SK-N-SH treated with all-trans-retinoic acid at 6 μM for 48 hours (cell line): Measurements from ENCODE around the gene PDILT.

ENCODE experiments used
- ATAC-seq: fragments of 200-7000 bp; cut with Tn5 transposase; 3 replicates; pipeline ENCODE4 v1.9.1; 2020; ENCODE audit warnings: mild to moderate bottlenecking, moderate library complexity
- ARNTL ChIP-seq: fragments of 450-650 bp; formaldehyde crosslinking; IDR thresholded peaks from 2 replicates; pipeline ENCODE4 v1.5.0; 2020; ENCODE audit warnings: low read depth, mild to moderate bottlenecking, moderate library complexity, borderline replicate concordance
- BACH2 ChIP-seq: fragments of 250-450 bp; sonication (Bioruptor Pico); IDR thresholded peaks from 2 replicates; pipeline ENCODE4 v1.9.0; 2021; ENCODE audit warnings: mild to moderate bottlenecking, borderline replicate concordance
- CREB5 ChIP-seq: fragments of 250-450 bp; sonication (Bioruptor Pico); IDR thresholded peaks from 2 replicates; pipeline ENCODE4 v1.5.1; 2020; ENCODE audit warnings: low read depth, mild to moderate bottlenecking, moderate library complexity
- CSRNP3 ChIP-seq: fragments of 250-450 bp; sonication (Bioruptor Pico); IDR thresholded peaks from 2 replicates; pipeline ENCODE4 v1.5.1; 2021; ENCODE audit warnings: mild to moderate bottlenecking, moderate library complexity
- GLIS3 ChIP-seq: fragments of 250-450 bp; sonication (Bioruptor Pico); IDR thresholded peaks from 2 replicates; pipeline ENCODE4 v1.5.0; 2020; ENCODE audit warnings: mild to moderate bottlenecking, moderate library complexity
- ISL1 ChIP-seq: fragments of 250-450 bp; sonication (Bioruptor Pico); IDR thresholded peaks from 2 replicates; pipeline ENCODE4 v2.1.2; 2022; ENCODE audit warnings: mild to moderate bottlenecking, moderate library complexity
- OSR1 ChIP-seq: fragments of 250-450 bp; sonication (Bioruptor Pico); IDR thresholded peaks from 2 replicates; pipeline ENCODE4 v1.8.0; 2022; ENCODE audit warnings: moderate library complexity, mild to moderate bottlenecking, inconsistent platforms
- PATZ1 ChIP-seq: fragments of 250-450 bp; sonication (Bioruptor Pico); IDR thresholded peaks from 2 replicates; pipeline ENCODE4 v1.8.0; 2020; ENCODE audit warnings: mild to moderate bottlenecking, moderate library complexity, borderline replicate concordance
- POU6F1 ChIP-seq: fragments of 250-450 bp; sonication (Bioruptor Pico); IDR thresholded peaks from 2 replicates; pipeline ENCODE4 v1.8.0; 2021; ENCODE audit warnings: low read depth, mild to moderate bottlenecking, moderate library complexity, borderline replicate concordance
- PPARA ChIP-seq: fragments of 250-450 bp; sonication (Bioruptor Pico); IDR thresholded peaks from 2 replicates; pipeline ENCODE4 v1.5.0; 2020; ENCODE audit warnings: mild to moderate bottlenecking, borderline replicate concordance
- RARB ChIP-seq: fragments of 250-450 bp; sonication (Bioruptor Pico); IDR thresholded peaks from 2 replicates; pipeline ENCODE4 v1.8.0; 2021; ENCODE audit warnings: mild to moderate bottlenecking, moderate library complexity
- SNAI2 ChIP-seq: fragments of 250-450 bp; sonication (Bioruptor Pico); IDR thresholded peaks from 2 replicates; pipeline ENCODE4 v1.5.0; 2020; ENCODE audit warnings: mild to moderate bottlenecking, moderate library complexity
- TOX ChIP-seq: fragments of 250-450 bp; sonication (Bioruptor Pico); IDR thresholded peaks from 2 replicates; pipeline ENCODE4 v1.8.0; 2021; ENCODE audit warnings: mild to moderate bottlenecking, moderate library complexity, borderline replicate concordance
- TSHZ2 ChIP-seq: fragments of 250-450 bp; sonication (Bioruptor Pico); IDR thresholded peaks from 2 replicates; pipeline ENCODE4 v1.5.0; 2020; ENCODE audit warnings: mild to moderate bottlenecking, moderate library complexity
- ZC3H10 ChIP-seq: fragments of 250-450 bp; sonication (Bioruptor Pico); IDR thresholded peaks from 2 replicates; pipeline ENCODE4 v1.5.1; 2021; ENCODE audit warnings: mild to moderate bottlenecking, moderate library complexity
- ZFP3 ChIP-seq: fragments of 250-450 bp; sonication (Bioruptor Pico); IDR thresholded peaks from 2 replicates; pipeline ENCODE4 v1.5.0; 2020; ENCODE audit warnings: mild to moderate bottlenecking, moderate library complexity
- ZFP30 ChIP-seq: fragments of 450-650 bp; formaldehyde crosslinking; IDR thresholded peaks from 2 replicates; pipeline ENCODE4 v1.5.0; 2022; ENCODE audit warnings: mild to moderate bottlenecking, moderate library complexity
- ZNF565 ChIP-seq: fragments of 450-650 bp; formaldehyde crosslinking; conservative IDR thresholded peaks from 2 replicates; pipeline ENCODE4 v1.5.0; 2020; ENCODE audit warnings: low read depth, mild to moderate bottlenecking, moderate library complexity
- ZNF70 ChIP-seq: fragments of 450-650 bp; formaldehyde crosslinking; IDR thresholded peaks from 2 replicates; pipeline ENCODE4 v1.5.0; 2020; ENCODE audit warnings: mild to moderate bottlenecking, moderate library complexity
- ZNF8 ChIP-seq: fragments of 450-650 bp; formaldehyde crosslinking; IDR thresholded peaks from 2 replicates; pipeline ENCODE4 v1.5.0; 2020; ENCODE audit warnings: mild to moderate bottlenecking, moderate library complexity

Gene PDILT

GRCh38 chr16:20339744-20340143, 64.8 kb downstream of the PDILT start:
- TF ChIP-seq ARNTL (CRISPR knock-in tag) (no peak), TSHZ2 (no peak), ZNF70 (CRISPR knock-in tag) (no peak), BACH2 (CRISPR knock-in tag) (no peak), CSRNP3 (CRISPR knock-in tag) (no peak), POU6F1 (CRISPR knock-in tag) (no peak), ZC3H10 (no peak), ZNF8 (CRISPR knock-in tag) (no peak), RARB (CRISPR knock-in tag) (no peak), PPARA (CRISPR knock-in tag) (no peak), CREB5 (no peak), SNAI2 (no peak), GLIS3 (CRISPR knock-in tag) (no peak), ZNF565 (CRISPR knock-in tag) (no peak), ISL1 (CRISPR knock-in tag) (no peak), OSR1 (CRISPR knock-in tag) (no peak)
- ATAC-seq: no peak

- ATAC-seq: no peak
- TF ChIP-seq ZC3H10: no peak
- TF ChIP-seq TSHZ2: no peak
- no peak for TF ChIP-seq RARB (CRISPR knock-in tag)
- no peak for TF ChIP-seq ZFP30 (CRISPR knock-in tag)
- TF ChIP-seq ARNTL (CRISPR knock-in tag): no peak
- no peak for TF ChIP-seq CREB5
- TF ChIP-seq TOX: no peak
- TF ChIP-seq, all 23 proteins: peak for 0
Observed at GRCh38 chr16:20336955-20337354, 67.6 kb downstream of the PDILT start.

- ATAC-seq: no peak
- TF ChIP-seq BACH2 (CRISPR knock-in tag) (no peak), CSRNP3 (CRISPR knock-in tag) (no peak), TOX (no peak), CREB5 (no peak), SNAI2 (no peak), PATZ1 (CRISPR knock-in tag) (no peak), ZFP3 (CRISPR knock-in tag) (no peak), ZNF70 (CRISPR knock-in tag) (no peak)
Observed at GRCh38 chr16:20334396-20334795, 70.1 kb downstream of the PDILT start.
